Retinal pigment epithelial cell (primary cell): ENCODE results near the gene SHISAL1.

ENCODE experiments used
- DNase-seq: peaks from one replicate; pipeline ENCODE4 v3.0.0-alpha.2; 2010; ENCODE audit warnings: low read depth
- H3K4me3 ChIP-seq: 2 replicates; pipeline ENCODE4 v1.5.1; 2011; ENCODE audit warnings: mild to moderate bottlenecking, low read length, control low read depth, moderate library complexity
- TF ChIP-seq, protein P1 (sequence below): conservative IDR thresholded peaks from 2 replicates; pipeline ENCODE4 v1.5.1; 2011; ENCODE audit warnings: low read depth, low read length, control low read depth, inconsistent platforms

SHISAL1 gene

DNA sequence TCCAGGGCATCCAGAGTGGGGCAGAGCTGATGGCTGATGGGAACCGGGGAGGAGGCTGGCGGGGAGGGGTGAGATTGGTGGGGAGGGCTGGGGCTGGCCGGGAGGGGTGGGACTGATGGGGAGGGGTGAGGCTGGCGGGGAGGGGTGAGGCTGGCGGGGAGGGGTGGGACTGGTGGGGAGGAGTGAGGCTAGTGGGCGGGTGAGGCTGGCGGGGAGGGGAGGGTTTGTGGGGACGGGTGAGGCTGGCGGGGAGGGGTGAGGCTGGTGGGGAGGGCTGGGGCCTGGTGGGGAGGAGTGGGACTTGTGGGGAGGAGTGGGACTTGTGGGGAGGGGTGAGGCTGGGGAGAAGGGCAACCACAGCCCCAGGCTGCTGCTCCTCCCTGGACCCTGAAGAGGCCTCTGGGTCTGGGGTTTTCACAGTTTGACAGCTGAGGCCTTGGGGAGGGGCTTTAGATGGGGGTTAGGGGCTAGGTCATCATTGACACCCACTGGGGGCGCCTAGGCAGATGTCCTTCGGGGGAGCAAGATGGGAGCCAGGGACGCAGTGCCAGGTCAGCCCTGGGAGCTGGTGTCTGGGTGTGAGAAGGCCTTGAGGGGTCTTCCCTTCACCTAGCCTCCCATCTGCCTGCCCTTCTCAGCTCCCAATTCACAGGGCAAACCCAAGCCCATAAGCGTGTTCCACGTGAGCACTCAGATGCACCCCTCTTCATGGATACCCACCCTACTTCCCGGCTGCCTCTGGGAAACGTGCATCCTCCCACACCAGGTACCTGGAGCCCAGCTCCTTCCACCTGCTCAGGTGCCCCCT, 105.4 kb downstream of the SHISAL1 start:
- no peak for DNase-seq
- no peak overlapping the region for H3K4me3 ChIP-seq
- TF ChIP-seq, protein P1, sequence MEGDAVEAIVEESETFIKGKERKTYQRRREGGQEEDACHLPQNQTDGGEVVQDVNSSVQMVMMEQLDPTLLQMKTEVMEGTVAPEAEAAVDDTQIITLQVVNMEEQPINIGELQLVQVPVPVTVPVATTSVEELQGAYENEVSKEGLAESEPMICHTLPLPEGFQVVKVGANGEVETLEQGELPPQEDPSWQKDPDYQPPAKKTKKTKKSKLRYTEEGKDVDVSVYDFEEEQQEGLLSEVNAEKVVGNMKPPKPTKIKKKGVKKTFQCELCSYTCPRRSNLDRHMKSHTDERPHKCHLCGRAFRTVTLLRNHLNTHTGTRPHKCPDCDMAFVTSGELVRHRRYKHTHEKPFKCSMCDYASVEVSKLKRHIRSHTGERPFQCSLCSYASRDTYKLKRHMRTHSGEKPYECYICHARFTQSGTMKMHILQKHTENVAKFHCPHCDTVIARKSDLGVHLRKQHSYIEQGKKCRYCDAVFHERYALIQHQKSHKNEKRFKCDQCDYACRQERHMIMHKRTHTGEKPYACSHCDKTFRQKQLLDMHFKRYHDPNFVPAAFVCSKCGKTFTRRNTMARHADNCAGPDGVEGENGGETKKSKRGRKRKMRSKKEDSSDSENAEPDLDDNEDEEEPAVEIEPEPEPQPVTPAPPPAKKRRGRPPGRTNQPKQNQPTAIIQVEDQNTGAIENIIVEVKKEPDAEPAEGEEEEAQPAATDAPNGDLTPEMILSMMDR: no peak

DNA sequence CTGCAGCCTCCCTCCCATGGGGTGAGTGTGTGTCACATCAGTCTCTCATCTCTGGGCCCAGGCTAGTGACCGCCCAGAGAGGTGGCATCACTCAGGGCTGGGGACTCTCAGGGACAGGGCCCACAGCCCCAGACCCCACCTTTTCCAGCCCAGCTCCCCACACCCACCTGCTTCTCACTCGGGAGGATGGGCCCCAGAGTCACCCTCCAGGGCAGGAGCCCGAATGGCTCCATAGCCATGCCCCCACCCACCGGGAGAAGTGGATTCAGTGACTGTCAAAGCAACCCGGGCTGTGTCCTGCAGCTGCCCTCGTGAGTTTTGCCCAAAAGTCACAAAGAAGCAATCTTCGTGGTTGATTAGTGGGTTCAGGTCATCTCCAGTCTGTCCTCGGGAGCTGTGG, 106.1 kb downstream of the SHISAL1 start:
- H3K4me3 ChIP-seq: no peak overlapping the region
- TF ChIP-seq, protein P1: no peak
- no peak for DNase-seq

DNA sequence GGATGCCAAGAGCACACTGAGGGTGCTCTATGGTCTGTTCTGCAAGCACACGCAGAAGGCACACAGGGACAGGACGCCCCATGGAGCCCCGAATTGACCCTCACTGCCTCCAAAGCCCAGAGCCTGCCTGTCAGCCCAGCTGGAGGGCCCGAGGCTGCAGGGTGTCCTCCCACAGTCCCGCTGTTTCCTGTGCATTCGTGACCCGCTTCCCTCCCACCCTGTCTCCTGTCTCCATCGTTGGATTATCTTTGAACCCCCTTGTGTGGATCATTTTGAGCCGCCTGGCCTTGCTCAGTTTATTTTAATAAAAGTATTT, 106.5 kb downstream of the SHISAL1 start:
- H3K4me3 ChIP-seq: no peak overlapping the region
- no peak for DNase-seq
- TF ChIP-seq, protein P1: no peak

DNA sequence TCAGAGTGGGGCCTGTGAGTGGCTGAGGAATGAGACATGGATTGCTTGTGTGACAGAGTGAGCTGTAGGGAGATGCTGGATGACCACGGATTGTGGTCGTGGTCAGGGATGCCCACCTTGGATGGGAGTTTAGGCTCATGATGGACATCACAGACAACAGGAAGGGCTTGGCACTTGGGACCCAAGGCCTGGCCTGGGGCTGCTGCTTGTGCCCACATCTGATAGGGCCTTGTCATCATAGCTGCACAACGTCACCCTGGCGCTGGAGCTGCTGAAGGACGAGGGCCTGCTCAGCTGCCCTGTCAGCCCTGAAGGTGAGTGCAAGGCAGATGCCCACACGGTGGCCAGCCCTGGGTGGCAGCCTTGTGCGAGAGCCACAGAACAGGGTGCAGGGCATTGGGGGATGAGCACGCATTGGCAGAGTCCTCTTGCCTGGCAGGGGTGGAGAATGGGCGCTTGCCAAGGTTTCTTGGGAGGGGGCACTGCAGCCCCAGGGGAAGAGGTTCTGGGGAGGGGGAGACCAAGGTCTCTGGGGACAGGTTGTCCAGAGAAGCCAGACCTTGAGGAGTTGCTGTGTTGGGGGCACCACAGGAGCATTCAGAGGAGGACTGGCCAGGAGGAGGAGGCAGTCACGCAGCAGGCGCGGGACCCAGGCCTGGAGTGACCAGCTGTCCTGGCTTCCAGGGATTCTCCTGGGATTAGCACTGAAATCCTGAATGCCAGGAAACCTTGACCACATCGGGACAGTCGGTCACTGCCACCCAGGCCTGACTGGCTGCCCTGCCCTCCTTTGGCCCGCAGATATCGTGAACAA, 107.0 kb downstream of the SHISAL1 start:
- TF ChIP-seq, protein P1: no peak
- DNase-seq: no peak
- H3K4me3 ChIP-seq: no peak overlapping the region

DNA sequence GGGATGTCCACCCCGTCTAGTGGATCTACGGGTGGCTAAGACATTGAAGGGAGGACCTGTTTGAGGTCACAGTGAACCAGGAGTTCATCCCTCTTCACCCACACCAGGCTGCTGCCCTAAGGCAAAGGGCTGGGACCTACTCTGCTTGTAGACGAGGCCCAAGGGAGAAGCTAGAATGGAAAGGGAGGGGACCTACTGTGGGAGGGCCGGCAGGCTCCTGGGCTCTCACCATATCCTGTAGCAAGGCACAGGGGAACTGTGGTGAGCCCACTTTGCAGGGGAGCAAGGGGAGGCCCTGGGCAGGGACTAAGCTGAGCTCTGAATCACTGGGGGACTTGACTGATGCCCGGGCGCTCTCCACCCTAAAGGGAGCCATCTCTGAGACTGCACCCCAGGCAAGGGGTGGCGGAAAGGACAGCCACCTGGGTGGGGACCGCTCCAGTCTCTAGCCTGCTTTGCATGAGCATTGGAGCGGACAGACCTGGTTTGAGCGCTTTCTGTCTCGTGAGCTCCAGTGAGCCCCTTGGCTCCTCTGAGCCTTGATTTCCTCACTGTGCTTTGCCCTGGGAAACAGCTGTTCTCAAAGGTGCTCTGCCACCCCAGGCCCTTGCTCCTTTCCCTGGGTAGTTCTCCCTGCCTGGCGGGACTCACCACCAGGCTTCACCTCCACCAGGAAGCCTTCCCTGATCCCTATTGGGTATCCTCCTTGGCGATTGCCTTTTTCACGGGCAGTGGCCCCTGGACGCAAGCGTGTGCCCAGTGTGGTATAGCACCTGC, 107.8 kb downstream of the SHISAL1 start:
- DNase-seq: no peak
- TF ChIP-seq, protein P1: no peak
- no peak overlapping the region for H3K4me3 ChIP-seq

DNA sequence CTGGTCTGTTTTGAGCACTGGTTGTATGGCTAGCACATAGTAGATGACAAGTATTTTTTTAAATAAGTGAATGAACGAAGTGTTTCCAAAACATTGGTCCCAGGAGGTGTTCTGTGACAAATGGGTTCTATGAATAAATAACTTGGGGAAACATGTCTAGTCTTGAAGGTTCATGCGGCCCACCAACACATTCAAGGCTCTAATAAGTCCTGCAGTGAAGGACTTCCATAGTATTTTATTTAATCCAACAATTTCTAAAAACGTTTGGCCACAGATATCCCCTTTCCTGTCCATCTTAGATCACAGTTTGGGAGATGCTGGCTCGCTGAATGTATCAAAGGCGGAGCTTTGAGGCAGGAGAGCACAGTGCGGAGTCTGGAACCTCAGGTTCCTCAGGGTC, 109.5 kb downstream of the SHISAL1 start:
- no peak for DNase-seq
- no peak overlapping the region for H3K4me3 ChIP-seq
- TF ChIP-seq, protein P1: no peak
